ENCODE measurements around the gene CDT1.
"Not testable (repeated sequence)": the region's sequence is repeated elsewhere in the genome, so short reads cannot be mapped to it uniquely, and the experiment has no call there.

Gene CDT1

GRCh38 chr16:88820385-88821025, 16.9 kb downstream of the CDT1 start:
- no peak for DNase-seq

GRCh38 chr16:88821168-88821850, 17.7 kb downstream of the CDT1 start:
- no peak for DNase-seq

- no peak for DNase-seq
Observed at GRCh38 chr16:88822281-88823040, 18.9 kb downstream of the CDT1 start.

- DNase-seq, result not testable (repeated sequence)
Observed at GRCh38 chr16:88823646-88824045, 20.1 kb downstream of the CDT1 start.

GRCh38 chr16:88824256-88825077, 20.9 kb downstream of the CDT1 start:
- no peak for DNase-seq

- DNase-seq, result no peak
Observed at GRCh38 chr16:88825146-88825545, 21.6 kb downstream of the CDT1 start.

- DNase-seq, result no peak
Observed at GRCh38 chr16:88826070-88826840, 22.7 kb downstream of the CDT1 start.

GRCh38 chr16:88827727-88828126, 24.1 kb downstream of the CDT1 start:
- DNase-seq, result no peak

GRCh38 chr16:88828711-88829110, 25.1 kb downstream of the CDT1 start:
- DNase-seq, result no peak

- DNase-seq, result no peak
Observed at GRCh38 chr16:88830258-88830657, 26.7 kb downstream of the CDT1 start.

- DNase-seq, result no peak
Observed at GRCh38 chr16:88830783-88831182, 27.2 kb downstream of the CDT1 start.

GRCh38 chr16:88831838-88832237, 28.2 kb downstream of the CDT1 start:
- no peak for DNase-seq

- no peak for DNase-seq
Observed at GRCh38 chr16:88833086-88833485, 29.5 kb downstream of the CDT1 start.

- DNase-seq, result no peak
Observed at GRCh38 chr16:88834670-88835069, 31.1 kb downstream of the CDT1 start.

- no peak for DNase-seq
Observed at GRCh38 chr16:88835383-88835782, 31.8 kb downstream of the CDT1 start.

- DNase-seq, result no peak
Observed at GRCh38 chr16:88835818-88836217, 32.2 kb downstream of the CDT1 start.

- DNase-seq, result no peak
Observed at GRCh38 chr16:88836791-88837190, 33.2 kb downstream of the CDT1 start.

- no peak for DNase-seq
Observed at GRCh38 chr16:88837806-88838205, 34.2 kb downstream of the CDT1 start.

GRCh38 chr16:88838566-88838965, 35.0 kb downstream of the CDT1 start:
- DNase-seq, result no peak

- DNase-seq, result no peak
Observed at GRCh38 chr16:88839026-88839529, 35.5 kb downstream of the CDT1 start.

- DNase-seq, result no peak
Observed at GRCh38 chr16:88839745-88840599, 36.4 kb downstream of the CDT1 start.
